Measurements from ENCODE around the gene LAMA2.

Gene LAMA2, protein sequence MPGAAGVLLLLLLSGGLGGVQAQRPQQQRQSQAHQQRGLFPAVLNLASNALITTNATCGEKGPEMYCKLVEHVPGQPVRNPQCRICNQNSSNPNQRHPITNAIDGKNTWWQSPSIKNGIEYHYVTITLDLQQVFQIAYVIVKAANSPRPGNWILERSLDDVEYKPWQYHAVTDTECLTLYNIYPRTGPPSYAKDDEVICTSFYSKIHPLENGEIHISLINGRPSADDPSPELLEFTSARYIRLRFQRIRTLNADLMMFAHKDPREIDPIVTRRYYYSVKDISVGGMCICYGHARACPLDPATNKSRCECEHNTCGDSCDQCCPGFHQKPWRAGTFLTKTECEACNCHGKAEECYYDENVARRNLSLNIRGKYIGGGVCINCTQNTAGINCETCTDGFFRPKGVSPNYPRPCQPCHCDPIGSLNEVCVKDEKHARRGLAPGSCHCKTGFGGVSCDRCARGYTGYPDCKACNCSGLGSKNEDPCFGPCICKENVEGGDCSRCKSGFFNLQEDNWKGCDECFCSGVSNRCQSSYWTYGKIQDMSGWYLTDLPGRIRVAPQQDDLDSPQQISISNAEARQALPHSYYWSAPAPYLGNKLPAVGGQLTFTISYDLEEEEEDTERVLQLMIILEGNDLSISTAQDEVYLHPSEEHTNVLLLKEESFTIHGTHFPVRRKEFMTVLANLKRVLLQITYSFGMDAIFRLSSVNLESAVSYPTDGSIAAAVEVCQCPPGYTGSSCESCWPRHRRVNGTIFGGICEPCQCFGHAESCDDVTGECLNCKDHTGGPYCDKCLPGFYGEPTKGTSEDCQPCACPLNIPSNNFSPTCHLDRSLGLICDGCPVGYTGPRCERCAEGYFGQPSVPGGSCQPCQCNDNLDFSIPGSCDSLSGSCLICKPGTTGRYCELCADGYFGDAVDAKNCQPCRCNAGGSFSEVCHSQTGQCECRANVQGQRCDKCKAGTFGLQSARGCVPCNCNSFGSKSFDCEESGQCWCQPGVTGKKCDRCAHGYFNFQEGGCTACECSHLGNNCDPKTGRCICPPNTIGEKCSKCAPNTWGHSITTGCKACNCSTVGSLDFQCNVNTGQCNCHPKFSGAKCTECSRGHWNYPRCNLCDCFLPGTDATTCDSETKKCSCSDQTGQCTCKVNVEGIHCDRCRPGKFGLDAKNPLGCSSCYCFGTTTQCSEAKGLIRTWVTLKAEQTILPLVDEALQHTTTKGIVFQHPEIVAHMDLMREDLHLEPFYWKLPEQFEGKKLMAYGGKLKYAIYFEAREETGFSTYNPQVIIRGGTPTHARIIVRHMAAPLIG (N-terminal part only)

DNA sequence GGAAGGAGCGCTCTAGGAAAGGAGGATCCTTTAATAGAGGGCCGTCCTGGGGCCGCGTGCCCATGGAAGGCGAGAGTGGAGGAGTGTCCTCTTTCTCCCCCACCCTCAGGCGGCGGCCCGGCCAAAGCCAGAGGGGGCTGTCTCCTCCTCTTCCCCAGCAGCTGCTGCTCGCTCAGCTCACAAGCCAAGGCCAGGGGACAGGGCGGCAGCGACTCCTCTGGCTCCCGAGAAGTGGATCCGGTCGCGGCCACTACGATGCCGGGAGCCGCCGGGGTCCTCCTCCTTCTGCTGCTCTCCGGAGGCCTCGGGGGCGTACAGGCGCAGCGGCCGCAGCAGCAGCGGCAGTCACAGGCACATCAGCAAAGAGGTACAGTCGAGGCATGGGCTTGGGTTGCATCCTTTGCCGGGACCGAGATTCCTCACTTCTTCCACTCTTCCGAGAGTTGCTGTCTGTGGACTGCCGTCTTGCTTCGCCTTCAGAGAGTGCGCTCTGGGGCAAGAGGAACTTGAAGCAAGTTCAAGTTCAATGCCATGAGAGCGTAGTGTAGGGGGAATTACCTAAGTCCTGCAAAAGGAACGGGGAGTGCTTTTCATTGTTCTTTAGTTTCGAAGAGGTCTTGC, at the start of gene LAMA2:
Gene LAMA2 (plus strand): TSS at position 148 of the 621 bp plus-strand sequence. CDS start 108 bp downstream, at position 256.
- TF ChIP-seq, protein P1, sequence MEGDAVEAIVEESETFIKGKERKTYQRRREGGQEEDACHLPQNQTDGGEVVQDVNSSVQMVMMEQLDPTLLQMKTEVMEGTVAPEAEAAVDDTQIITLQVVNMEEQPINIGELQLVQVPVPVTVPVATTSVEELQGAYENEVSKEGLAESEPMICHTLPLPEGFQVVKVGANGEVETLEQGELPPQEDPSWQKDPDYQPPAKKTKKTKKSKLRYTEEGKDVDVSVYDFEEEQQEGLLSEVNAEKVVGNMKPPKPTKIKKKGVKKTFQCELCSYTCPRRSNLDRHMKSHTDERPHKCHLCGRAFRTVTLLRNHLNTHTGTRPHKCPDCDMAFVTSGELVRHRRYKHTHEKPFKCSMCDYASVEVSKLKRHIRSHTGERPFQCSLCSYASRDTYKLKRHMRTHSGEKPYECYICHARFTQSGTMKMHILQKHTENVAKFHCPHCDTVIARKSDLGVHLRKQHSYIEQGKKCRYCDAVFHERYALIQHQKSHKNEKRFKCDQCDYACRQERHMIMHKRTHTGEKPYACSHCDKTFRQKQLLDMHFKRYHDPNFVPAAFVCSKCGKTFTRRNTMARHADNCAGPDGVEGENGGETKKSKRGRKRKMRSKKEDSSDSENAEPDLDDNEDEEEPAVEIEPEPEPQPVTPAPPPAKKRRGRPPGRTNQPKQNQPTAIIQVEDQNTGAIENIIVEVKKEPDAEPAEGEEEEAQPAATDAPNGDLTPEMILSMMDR (IDR thresholded peaks at IDR 0.05; ENCODE audit: low read depth, low read length): no peak
- TF ChIP-seq, protein P2, sequence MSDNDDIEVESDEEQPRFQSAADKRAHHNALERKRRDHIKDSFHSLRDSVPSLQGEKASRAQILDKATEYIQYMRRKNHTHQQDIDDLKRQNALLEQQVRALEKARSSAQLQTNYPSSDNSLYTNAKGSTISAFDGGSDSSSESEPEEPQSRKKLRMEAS (IDR thresholded peaks at IDR 0.05; ENCODE audit: low read depth, low read length): no peak
- TF ChIP-seq POLR2A (IDR thresholded peaks at IDR 0.05; ENCODE audit: extremely low read depth, insufficient read length): no peak
- no peak for TF ChIP-seq MYC (IDR thresholded peaks at IDR 0.05; ENCODE audit: low read depth, low read length)
- H3K4me3 ChIP-seq (ENCODE audit: low read depth, low read length): no peak within 1 kb of the TSS
- DNase-seq (ENCODE audit: low read depth): no peak

DNA sequence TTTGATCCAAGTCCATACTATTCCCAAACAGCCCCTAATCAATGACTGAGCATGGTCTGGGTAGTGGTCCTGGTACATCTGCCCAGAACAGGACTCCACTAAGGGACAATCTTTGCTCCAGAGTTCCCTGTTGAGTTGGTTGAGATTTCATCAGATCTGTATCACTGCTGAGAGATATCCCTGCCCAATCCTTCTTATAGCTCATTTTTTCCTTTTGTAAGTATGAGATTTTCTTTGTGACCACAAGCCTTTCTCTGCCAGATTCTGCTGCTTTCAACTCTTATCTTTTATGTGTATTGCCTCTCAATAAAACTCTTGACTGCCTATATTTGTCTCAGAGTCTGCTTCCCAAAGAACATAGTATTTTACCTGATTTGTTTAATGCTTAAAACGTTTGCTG, 46.2 kb upstream of the LAMA2 start:
- no peak for DNase-seq (ENCODE audit: low read depth)
- TF ChIP-seq, protein P2 (IDR thresholded peaks at IDR 0.05; ENCODE audit: low read depth, low read length): no peak
- TF ChIP-seq MYC (IDR thresholded peaks at IDR 0.05; ENCODE audit: low read depth, low read length) (no peak), POLR2A (IDR thresholded peaks at IDR 0.05; ENCODE audit: extremely low read depth, insufficient read length) (no peak)
- TF ChIP-seq, protein P1 (IDR thresholded peaks at IDR 0.05; ENCODE audit: low read depth, low read length): no peak
- H3K4me3 ChIP-seq (ENCODE audit: low read depth, low read length): no peak overlapping the region

DNA sequence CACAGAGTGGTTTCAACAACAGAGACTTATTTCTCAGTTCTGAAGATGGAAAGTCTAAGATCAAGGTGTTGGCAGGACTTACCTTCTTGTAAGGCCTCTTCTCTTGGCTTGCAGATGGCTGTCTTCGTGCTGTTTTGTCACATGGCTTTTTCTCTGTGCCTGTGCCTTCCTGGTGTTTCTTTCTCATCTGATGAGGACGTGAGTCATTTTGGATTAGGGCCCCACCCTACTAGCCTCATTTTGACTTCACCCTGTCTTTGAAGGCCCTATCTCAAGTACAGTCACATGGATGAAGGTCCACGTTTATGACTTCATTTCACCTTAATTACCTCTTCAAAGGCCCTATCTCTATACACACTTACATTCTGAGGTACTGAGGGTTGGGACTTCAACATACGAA, 41.4 kb upstream of the LAMA2 start:
- H3K4me3 ChIP-seq (ENCODE audit: low read depth, low read length): no peak overlapping the region
- DNase-seq (ENCODE audit: low read depth): no peak
- TF ChIP-seq, protein P2 (IDR thresholded peaks at IDR 0.05; ENCODE audit: low read depth, low read length): no peak
- TF ChIP-seq, protein P1 (IDR thresholded peaks at IDR 0.05; ENCODE audit: low read depth, low read length): no peak
- no peak for TF ChIP-seq MYC (IDR thresholded peaks at IDR 0.05; ENCODE audit: low read depth, low read length)
- no peak for TF ChIP-seq POLR2A (IDR thresholded peaks at IDR 0.05; ENCODE audit: extremely low read depth, insufficient read length)

DNA sequence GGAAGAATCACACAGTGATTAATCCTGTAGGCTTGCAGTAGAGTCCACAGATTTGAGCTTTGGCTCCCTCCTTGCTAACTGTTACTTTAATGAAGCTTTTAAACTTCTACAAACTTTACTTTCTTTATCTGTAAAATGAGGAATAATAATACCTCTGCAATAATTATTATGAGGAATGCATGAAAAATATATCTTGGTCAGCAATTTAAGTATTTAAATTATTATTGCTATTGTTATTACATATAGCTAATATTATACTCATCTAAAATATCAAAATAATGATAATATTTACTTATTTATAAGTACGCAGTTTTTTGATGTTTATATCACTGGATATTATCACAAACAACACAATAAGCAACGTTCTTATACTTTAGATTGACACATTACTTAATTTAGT, 38.3 kb upstream of the LAMA2 start:
- DNase-seq (ENCODE audit: low read depth): no peak
- TF ChIP-seq MYC (IDR thresholded peaks at IDR 0.05; ENCODE audit: low read depth, low read length) (no peak), POLR2A (IDR thresholded peaks at IDR 0.05; ENCODE audit: extremely low read depth, insufficient read length) (no peak)
- TF ChIP-seq, protein P1 (IDR thresholded peaks at IDR 0.05; ENCODE audit: low read depth, low read length): no peak
- TF ChIP-seq, protein P2 (IDR thresholded peaks at IDR 0.05; ENCODE audit: low read depth, low read length): no peak
- no peak overlapping the region for H3K4me3 ChIP-seq (ENCODE audit: low read depth, low read length)

All from NB4 (cell line).